ENCODE data around the gene SCFD1.
"Not testable (repeated sequence)": the region's sequence is repeated elsewhere in the genome, so short reads cannot be mapped to it uniquely, and the experiment has no call there.

Gene SCFD1

GRCh38 chr14:30621940-30622830 is at the start of gene SCFD1:
SCFD1 (plus strand) TSS chr14:30622319; CDS start chr14:30622339, 20 bp downstream.
- DNase-seq: peak; percentile 88

GRCh38 chr14:30572771-30573170 is 49.3 kb upstream of the SCFD1 start:
- no peak for DNase-seq

GRCh38 chr14:30573226-30573814 is 48.8 kb upstream of the SCFD1 start:
- no peak for DNase-seq

GRCh38 chr14:30573966-30574365 is 48.2 kb upstream of the SCFD1 start:
- DNase-seq: no peak

GRCh38 chr14:30574777-30575176 is 47.3 kb upstream of the SCFD1 start:
- not testable (repeated sequence) for DNase-seq

- not testable (repeated sequence) for DNase-seq
These were observed 45.8 kb upstream of the SCFD1 start for GRCh38 chr14:30576333-30576732.

GRCh38 chr14:30580616-30581282 is 41.4 kb upstream of the SCFD1 start:
- DNase-seq: no peak

- DNase-seq: no peak
These were observed 40.9 kb upstream of the SCFD1 start for GRCh38 chr14:30581283-30581625.

- DNase-seq: no peak
These were observed 39.7 kb upstream of the SCFD1 start for GRCh38 chr14:30582376-30582775.

- DNase-seq: no peak
These were observed 38.0 kb upstream of the SCFD1 start for GRCh38 chr14:30584058-30584630.

- DNase-seq: no peak
These were observed 36.9 kb upstream of the SCFD1 start for GRCh38 chr14:30585204-30585603.

GRCh38 chr14:30587141-30587540 is 35.0 kb upstream of the SCFD1 start:
- DNase-seq: no peak

- DNase-seq: no peak
These were observed 33.2 kb upstream of the SCFD1 start for GRCh38 chr14:30588873-30589272.

GRCh38 chr14:30596935-30597334 is 25.2 kb upstream of the SCFD1 start:
- DNase-seq: no peak

- no peak for DNase-seq
These were observed 24.6 kb upstream of the SCFD1 start for GRCh38 chr14:30597504-30597903.

GRCh38 chr14:30600922-30601918 is 20.9 kb upstream of the SCFD1 start:
- DNase-seq: no peak

GRCh38 chr14:30603402-30603801 is 18.7 kb upstream of the SCFD1 start:
- no peak for DNase-seq

- DNase-seq: not testable (repeated sequence)
These were observed 17.4 kb upstream of the SCFD1 start for GRCh38 chr14:30604696-30605095.

GRCh38 chr14:30607156-30607780 is 14.9 kb upstream of the SCFD1 start:
- DNase-seq: no peak

GRCh38 chr14:30608533-30609006 is 13.5 kb upstream of the SCFD1 start:
- DNase-seq: no peak

GRCh38 chr14:30610787-30611343 is 11.3 kb upstream of the SCFD1 start:
- no peak for DNase-seq
